Adipocyte (in vitro differentiated cells): ENCODE measurements around the gene SELENOF.
A peak's percentile ranks its signal among the peaks of the same experiment; 100 is the strongest.
"Not testable (repeated sequence)": the region's sequence is repeated elsewhere in the genome, so short reads cannot be mapped to it uniquely, and the experiment has no call there.

Experiments used
- DNase-seq: peaks from one replicate; pipeline ENCODE4 v3.0.0-alpha.2; 2015; ENCODE audit warnings: low read depth
- H3K27me3 ChIP-seq: replicated peaks from 2 replicates; pipeline ENCODE4 v1.7.0; 2013; ENCODE audit warnings: mild to moderate bottlenecking, low read length, moderate library complexity; ENCODE audit not compliant: control insufficient read depth, insufficient read depth
- H3K36me3 ChIP-seq: 2 replicates; pipeline ENCODE4 v1.7.0; 2013; ENCODE audit warnings: low read length, mild to moderate bottlenecking, moderate library complexity; ENCODE audit not compliant: control insufficient read depth, insufficient read depth, severe bottlenecking
- H3K4me1 ChIP-seq: 2 replicates; pipeline ENCODE4 v1.7.0; 2013; ENCODE audit warnings: mild to moderate bottlenecking, low read length, moderate library complexity; ENCODE audit not compliant: control insufficient read depth, insufficient read depth
- H3K4me3 ChIP-seq: 2 replicates; pipeline ENCODE4 v1.7.0; 2013; ENCODE audit warnings: mild to moderate bottlenecking, low read length, moderate library complexity
- H3K9ac ChIP-seq: 2 replicates; pipeline ENCODE4 v1.7.0; 2013; ENCODE audit warnings: mild to moderate bottlenecking, low read length, moderate library complexity
- H3K9me3 ChIP-seq: 2 replicates; pipeline ENCODE4 v1.7.0; 2013; ENCODE audit warnings: mild to moderate bottlenecking, low read length, moderate library complexity; ENCODE audit not compliant: control insufficient read depth

Gene SELENOF

GRCh38 chr1:86916752-86917151 is 2.8 kb upstream of the SELENOF start:
- no peaks in the 10 kb centered on the region for H3K9me3 ChIP-seq
- no peaks in the 10 kb centered on the region for H3K36me3 ChIP-seq
- no peaks in the 10 kb centered on the region for H3K27me3 ChIP-seq
- H3K4me1 ChIP-seq = peaks cover 34% of the 10 kb centered on the region
- peak overlapping the region; percentile 93 for H3K4me3 ChIP-seq
- peak overlapping the region; percentile 94 for H3K9ac ChIP-seq
- DNase-seq = no peak

- Histone ChIP-seq H3K27me3 (no peaks in the 10 kb centered on the region), H3K9me3 (no peaks in the 10 kb centered on the region), H3K36me3 (no peaks in the 10 kb centered on the region), H3K9ac (peak overlapping the region; percentile 94), H3K4me1 (peaks cover 37% of the 10 kb centered on the region), H3K4me3 (peak overlapping the region; percentile 93)
- DNase-seq = no peak
Measured at GRCh38 chr1:86915737-86916235, 1.9 kb upstream of the SELENOF start.

GRCh38 chr1:86914998-86915736 is 1.2 kb upstream of the SELENOF start:
- peaks cover 33% of the 10 kb centered on the region for H3K4me1 ChIP-seq
- peak overlapping the region; percentile 94 for H3K9ac ChIP-seq
- no peaks in the 10 kb centered on the region for H3K27me3 ChIP-seq
- peaks cover under 1% of the 10 kb centered on the region for H3K36me3 ChIP-seq
- no peaks in the 10 kb centered on the region for H3K9me3 ChIP-seq
- peak overlapping the region; percentile 93 for H3K4me3 ChIP-seq
- DNase-seq = peak; percentile 82

- H3K27me3 ChIP-seq = no peaks in the 10 kb centered on the region
- no peaks in the 10 kb centered on the region for H3K9me3 ChIP-seq
- H3K4me3 ChIP-seq = peak within 1 kb of the TSS; percentile 100
- peaks cover 29% of the 10 kb centered on the region for H3K4me1 ChIP-seq
- peak within 1 kb of the TSS; percentile 100 for H3K9ac ChIP-seq
- H3K36me3 ChIP-seq = peaks cover 6% of the 10 kb centered on the region
- DNase-seq = no peak
Measured at GRCh38 chr1:86914601-86914997, 673 bp upstream of the SELENOF start, which contains the start of gene HS2ST1. Gene HS2ST1, plus strand, starts transcription at chr1:86914635.

GRCh38 chr1:86913399-86913895 is 479 bp downstream of the SELENOF start:
- peaks cover 11% of the 10 kb centered on the region for H3K36me3 ChIP-seq
- peak overlapping the region; percentile 100 for H3K4me3 ChIP-seq
- peaks cover 35% of the 10 kb centered on the region for H3K4me1 ChIP-seq
- no peaks in the 10 kb centered on the region for H3K9me3 ChIP-seq
- DNase-seq = peak; percentile 78
- peak overlapping the region; percentile 100 for H3K9ac ChIP-seq
- no peaks in the 10 kb centered on the region for H3K27me3 ChIP-seq

GRCh38 chr1:86912281-86912900 is 1.5 kb downstream of the SELENOF start:
- peak; percentile 43 for DNase-seq
- Histone ChIP-seq H3K27me3 (no peaks in the 10 kb centered on the region), H3K9ac (peak overlapping the region; percentile 100), H3K4me3 (peak overlapping the region; percentile 100), H3K9me3 (no peaks in the 10 kb centered on the region), H3K4me1 (peaks cover 33% of the 10 kb centered on the region), H3K36me3 (peaks cover 17% of the 10 kb centered on the region)

GRCh38 chr1:86906419-86906818 is 7.5 kb downstream of the SELENOF start:
- DNase-seq = no peak
- peaks cover 43% of the 10 kb centered on the region for H3K36me3 ChIP-seq
- no peak overlapping the region for H3K9ac ChIP-seq
- H3K27me3 ChIP-seq = no peaks in the 10 kb centered on the region
- H3K9me3 ChIP-seq = no peaks in the 10 kb centered on the region
- H3K4me1 ChIP-seq = peaks cover 9% of the 10 kb centered on the region
- H3K4me3 ChIP-seq = no peak overlapping the region

- Histone ChIP-seq H3K9ac (no peak overlapping the region), H3K27me3 (no peaks in the 10 kb centered on the region), H3K4me3 (no peak overlapping the region), H3K9me3 (no peaks in the 10 kb centered on the region), H3K4me1 (peaks cover 9% of the 10 kb centered on the region), H3K36me3 (peaks cover 47% of the 10 kb centered on the region)
- no peak for DNase-seq
Measured at GRCh38 chr1:86905875-86906274, 8.1 kb downstream of the SELENOF start.

- not testable (repeated sequence) for H3K4me3 ChIP-seq, DNase-seq, H3K4me1 ChIP-seq, H3K9me3 ChIP-seq, H3K9ac ChIP-seq, H3K27me3 ChIP-seq
- peaks cover 44% of the 10 kb centered on the region for H3K36me3 ChIP-seq
Measured at GRCh38 chr1:86899401-86899800, 14.5 kb downstream of the SELENOF start.

GRCh38 chr1:86888327-86888726 is 25.6 kb downstream of the SELENOF start:
- peaks cover 12% of the 10 kb centered on the region for H3K4me1 ChIP-seq
- no peaks in the 10 kb centered on the region for H3K27me3 ChIP-seq
- peaks cover 29% of the 10 kb centered on the region for H3K36me3 ChIP-seq
- H3K9ac ChIP-seq = no peak overlapping the region
- DNase-seq = no peak
- H3K4me3 ChIP-seq = no peak overlapping the region
- H3K9me3 ChIP-seq = no peaks in the 10 kb centered on the region

- H3K27me3 ChIP-seq = no peaks in the 10 kb centered on the region
- no peaks in the 10 kb centered on the region for H3K9me3 ChIP-seq
- peaks cover 12% of the 10 kb centered on the region for H3K4me1 ChIP-seq
- H3K9ac ChIP-seq = no peak overlapping the region
- DNase-seq = no peak
- H3K4me3 ChIP-seq = no peak overlapping the region
- H3K36me3 ChIP-seq = peaks cover 31% of the 10 kb centered on the region
Measured at GRCh38 chr1:86887479-86888162, 26.3 kb downstream of the SELENOF start.
